ENCODE measurements around the gene NSRP1.
"Not testable (repeated sequence)": the region's sequence is repeated elsewhere in the genome, so short reads cannot be mapped to it uniquely, and the experiment has no call there.

NSRP1 gene

DNA sequence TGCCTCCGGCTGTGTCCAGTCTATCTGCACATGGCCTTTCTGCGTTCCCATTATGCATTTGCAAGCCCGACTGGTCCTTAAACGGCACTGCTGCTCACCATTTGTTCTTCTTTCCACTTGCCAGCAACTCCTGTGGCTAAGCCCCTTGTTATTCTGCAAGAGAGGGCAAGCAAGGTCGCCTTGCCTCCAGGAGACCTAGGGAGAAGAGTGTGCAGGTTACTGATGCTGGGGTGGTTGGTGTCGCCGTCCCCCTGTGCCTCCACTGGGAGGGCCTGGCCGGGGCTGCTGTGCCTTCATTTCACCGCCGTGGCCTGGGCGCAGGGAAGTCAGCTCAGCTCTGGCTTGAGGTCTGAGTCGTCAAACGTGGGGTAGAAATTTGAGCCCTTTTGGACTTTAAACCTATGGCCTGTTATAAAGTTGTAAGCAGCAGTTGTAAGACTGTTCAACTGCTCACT lies 106.1 kb downstream of the NSRP1 start:
- no peak for DNase-seq (ENCODE audit: low read depth)

DNA sequence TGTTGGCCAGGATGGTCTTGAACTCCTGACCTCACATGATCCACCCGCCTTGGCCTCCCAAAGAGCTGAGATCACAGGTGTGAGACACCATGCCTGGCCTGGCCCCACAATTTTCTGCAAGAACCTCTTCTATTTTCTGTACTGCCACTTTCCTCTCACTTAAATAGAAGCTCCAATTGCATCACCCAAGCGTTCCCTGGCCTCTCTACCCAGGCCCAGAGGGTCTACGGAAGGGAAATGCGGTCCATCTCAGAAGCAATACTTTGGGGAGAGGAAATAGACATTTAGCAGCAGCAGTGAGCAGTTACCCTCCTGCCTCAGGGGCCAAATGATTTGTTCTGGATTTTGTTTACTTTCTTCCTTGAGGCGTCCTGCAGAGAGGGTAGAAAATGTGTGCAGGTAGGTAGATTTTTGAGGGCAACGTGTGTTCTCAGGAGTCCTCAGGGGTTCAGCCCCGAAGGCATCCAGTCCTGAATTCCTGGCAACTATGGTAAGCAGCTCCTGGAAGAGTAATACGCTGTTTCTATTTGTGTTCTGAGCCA lies 107.9 kb downstream of the NSRP1 start:
- DNase-seq (ENCODE audit: low read depth) = no peak

DNA sequence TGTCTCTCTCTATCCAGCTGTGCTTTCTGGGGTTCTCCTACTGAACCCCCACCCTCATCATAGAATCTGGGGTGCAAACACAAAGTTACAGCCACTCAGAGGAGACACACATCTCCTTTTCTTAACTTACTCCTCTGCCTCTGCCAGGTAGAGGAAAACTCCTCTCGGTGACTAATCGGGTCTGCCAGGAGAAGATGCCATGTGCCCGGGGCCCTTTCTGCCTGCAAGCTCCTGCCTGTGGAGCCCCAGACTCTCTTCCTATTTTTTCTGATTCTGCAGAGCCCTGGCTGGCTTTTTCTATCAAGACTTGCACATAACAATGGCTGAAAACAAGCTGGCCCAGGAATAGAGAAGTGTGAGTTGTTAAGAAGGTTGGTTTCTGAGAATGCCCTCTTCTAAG lies 108.5 kb downstream of the NSRP1 start:
- DNase-seq (ENCODE audit: low read depth) = no peak

DNA sequence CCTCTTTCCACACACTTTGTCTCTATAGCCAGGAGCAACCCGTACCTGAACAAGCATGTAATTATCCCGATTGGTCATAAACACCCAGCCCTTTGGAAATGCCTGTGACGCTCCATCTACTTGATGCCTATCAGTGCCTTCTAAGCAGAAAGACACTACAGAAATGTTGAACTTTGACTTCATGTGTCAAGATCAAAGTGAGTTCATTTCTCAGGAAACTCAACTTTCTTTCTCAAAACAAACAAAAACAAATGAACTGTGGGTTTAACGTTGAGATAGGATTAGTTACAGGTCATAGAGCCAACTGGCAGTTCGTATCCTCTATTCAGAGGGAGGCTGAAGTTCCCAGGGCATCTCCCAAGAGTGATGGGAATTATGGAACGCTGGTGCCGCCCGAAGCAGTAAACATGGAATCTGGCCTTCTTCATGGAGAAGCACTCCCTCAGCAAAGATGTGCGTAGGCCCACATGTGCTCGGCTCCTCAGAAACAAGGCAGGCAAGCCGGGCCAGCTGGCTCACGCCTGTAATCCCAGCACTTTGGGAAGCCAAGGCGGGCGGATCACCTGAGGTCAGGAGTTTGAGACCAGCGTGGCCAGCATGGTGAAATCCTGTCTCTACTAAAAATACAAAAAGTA lies 109.4 kb downstream of the NSRP1 start:
- DNase-seq (ENCODE audit: low read depth) = no peak

DNA sequence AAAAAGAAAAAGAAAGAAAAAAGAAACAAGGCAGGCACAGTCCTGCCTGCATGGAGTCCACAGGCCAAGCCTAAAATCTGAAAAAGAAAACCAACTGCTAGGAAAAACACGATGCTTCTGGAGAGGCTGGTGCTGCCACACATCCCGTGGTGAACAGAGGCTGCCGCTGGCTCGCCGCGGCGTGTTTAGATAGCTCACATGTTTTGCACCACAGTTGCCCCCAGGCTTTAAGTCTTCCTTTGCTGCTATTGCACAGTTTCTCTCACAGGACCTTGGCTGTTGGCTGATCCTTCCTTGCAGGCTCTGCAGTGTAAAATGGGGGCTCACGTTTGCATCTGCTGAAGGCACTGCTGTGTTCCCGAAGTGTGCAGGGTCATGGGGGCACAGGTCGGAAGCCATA lies 110.3 kb downstream of the NSRP1 start:
- DNase-seq (ENCODE audit: low read depth) = no peak

DNA sequence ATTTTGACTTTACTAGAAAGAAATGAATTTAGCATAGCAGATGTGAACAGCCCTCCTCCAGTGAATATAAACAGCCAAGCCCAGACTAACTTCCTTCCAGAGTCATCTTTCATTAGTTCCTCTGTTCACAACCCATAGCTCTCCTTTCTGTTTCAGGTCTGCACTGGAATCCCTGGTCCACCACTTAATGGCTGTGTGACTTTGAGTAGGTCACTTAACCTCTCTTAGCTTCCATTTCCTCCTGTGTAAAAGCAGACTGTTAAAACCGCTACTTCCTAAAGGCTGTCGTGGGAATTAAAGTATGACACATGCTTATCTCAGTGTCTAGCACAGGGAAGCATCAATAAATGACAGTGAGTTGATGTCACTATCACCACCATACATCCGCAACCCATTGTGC lies 111.4 kb downstream of the NSRP1 start:
- no peak for DNase-seq (ENCODE audit: low read depth)

GRCh38 chr17:30229012-30229411 lies 112.4 kb downstream of the NSRP1 start:
- no peak for DNase-seq (ENCODE audit: low read depth)

GRCh38 chr17:30230009-30230408 lies 113.4 kb downstream of the NSRP1 start:
- DNase-seq (ENCODE audit: low read depth) = not testable (repeated sequence)

- no peak for DNase-seq (ENCODE audit: low read depth)
These were observed 114.0 kb downstream of the NSRP1 start for GRCh38 chr17:30230596-30231125.

GRCh38 chr17:30232015-30232823 lies 115.6 kb downstream of the NSRP1 start:
- DNase-seq (ENCODE audit: low read depth) = no peak

- no peak for DNase-seq (ENCODE audit: low read depth)
These were observed 116.3 kb downstream of the NSRP1 start for GRCh38 chr17:30232824-30233427.

GRCh38 chr17:30234296-30234695 lies 117.7 kb downstream of the NSRP1 start:
- no peak for DNase-seq (ENCODE audit: low read depth)

GRCh38 chr17:30234964-30235363 lies 118.3 kb downstream of the NSRP1 start:
- no peak for DNase-seq (ENCODE audit: low read depth)

- DNase-seq (ENCODE audit: low read depth) = no peak
These were observed 119.0 kb downstream of the NSRP1 start, which contains the start of gene SLC6A4 for GRCh38 chr17:30235386-30236296. Gene SLC6A4 (minus strand): TSS chr17:30235697. CDS start chr17:30221958, 13,739 bp downstream.

Measured in stimulated activated CD8-positive, alpha-beta memory T cell treated with anti-CD3 and anti-CD28 coated beads, Interleukin-12 subunit alpha, Interleukin-12 subunit beta, amount 100 ng/mL, for 1 hour (primary cell).